ENCODE results near the gene ATP8A2. TPM values are rescaled to one million over a fixed set of nuclear protein-coding genes. Genes with fewer than 3 reads are reported as not detected.
A peak's percentile ranks its signal among the peaks of the same experiment; 100 is the strongest.

Gene ATP8A2
- total and polyA plus RNA-seq, 2 donors: 1.1 to 1.5 TPM

- Histone ChIP-seq H3K4me1 (ENCODE audit: control insufficient read depth in 2 of 2, insufficient read depth in 2 of 2, low read length in 2 of 2) (no peaks in the 10 kb centered on the region), H3K4me3 (ENCODE audit: low read length in 2 of 2) (no peak overlapping the region), H3K27ac (ENCODE audit: low read depth in 1 of 2, low read length in 1 of 2) (no peak overlapping the region), H3K36me3 (ENCODE audit: control insufficient read depth in 2 of 2, insufficient read depth in 2 of 2, low read length in 1 of 2) (no peaks in the 10 kb centered on the region), H3K27me3 (ENCODE audit: control insufficient read depth in 2 of 2, insufficient read depth in 1 of 2, low read length in 1 of 2) (no peaks in the 10 kb centered on the region), H3K9me3 (ENCODE audit: control insufficient read depth in 2 of 2, insufficient read depth in 1 of 2, low read length in 1 of 2) (no peaks in the 10 kb centered on the region)
- no peak for DNase-seq (ENCODE audit: low read depth in 6 of 9, low spot score in 9 of 9)
- WGBS: 72% methylated on average over 7 of the region's 7 CpGs
Observed at GRCh38 chr13:25732111-25732865, 360.5 kb downstream of the ATP8A2 start.

GRCh38 chr13:25733001-25733491, 361.3 kb downstream of the ATP8A2 start:
- Histone ChIP-seq H3K4me1 (ENCODE audit: control insufficient read depth in 2 of 2, insufficient read depth in 2 of 2, low read length in 2 of 2) (peaks cover 0 to 4% of the 10 kb centered on the region in 2 donors), H3K27ac (ENCODE audit: low read depth in 1 of 2, low read length in 1 of 2) (no peak overlapping the region), H3K4me3 (ENCODE audit: low read length in 2 of 2) (no peak overlapping the region), H3K36me3 (ENCODE audit: control insufficient read depth in 2 of 2, insufficient read depth in 2 of 2, low read length in 1 of 2) (no peaks in the 10 kb centered on the region), H3K27me3 (ENCODE audit: control insufficient read depth in 2 of 2, insufficient read depth in 1 of 2, low read length in 1 of 2) (no peaks in the 10 kb centered on the region), H3K9me3 (ENCODE audit: control insufficient read depth in 2 of 2, insufficient read depth in 1 of 2, low read length in 1 of 2) (no peaks in the 10 kb centered on the region)
- 90% methylated on average over 5 of the region's 5 CpGs for WGBS
- no peak for DNase-seq (ENCODE audit: low read depth in 6 of 9, low spot score in 9 of 9)

- 56% methylated on average over 3 of the region's 3 CpGs for WGBS
Observed at GRCh38 chr13:25733696-25734435, 362.1 kb downstream of the ATP8A2 start.

GRCh38 chr13:25738342-25739196, 366.8 kb downstream of the ATP8A2 start:
- H3K36me3 ChIP-seq (ENCODE audit: control insufficient read depth in 2 of 2, insufficient read depth in 2 of 2, low read length in 1 of 2): no peaks in the 10 kb centered on the region
- peak overlapping the region in 1 of 2 donors; percentile 30 for H3K27ac ChIP-seq (ENCODE audit: low read depth in 1 of 2, low read length in 1 of 2)
- H3K9me3 ChIP-seq (ENCODE audit: control insufficient read depth in 2 of 2, insufficient read depth in 1 of 2, low read length in 1 of 2): no peaks in the 10 kb centered on the region
- H3K4me1 ChIP-seq (ENCODE audit: control insufficient read depth in 2 of 2, insufficient read depth in 2 of 2, low read length in 2 of 2): peaks cover 0 to 9% of the 10 kb centered on the region in 2 donors
- 66% methylated on average over 4 of the region's 4 CpGs for whole genome bisulfite sequencing
- peak in 2 of 9 donors; percentile 11 to 17 for DNase-seq (ENCODE audit: low read depth in 6 of 9, low spot score in 9 of 9)
- H3K27me3 ChIP-seq (ENCODE audit: control insufficient read depth in 2 of 2, insufficient read depth in 1 of 2, low read length in 1 of 2): no peaks in the 10 kb centered on the region
- H3K4me3 ChIP-seq (ENCODE audit: low read length in 2 of 2): no peak overlapping the region

More at GRCh38 chr13:25733696-25734435, 362.1 kb downstream of the ATP8A2 start:
- H3K36me3 ChIP-seq (ENCODE audit: control insufficient read depth in 2 of 2, insufficient read depth in 2 of 2, low read length in 1 of 2): no peaks in the 10 kb centered on the region
- H3K4me1 ChIP-seq (ENCODE audit: control insufficient read depth in 2 of 2, insufficient read depth in 2 of 2, low read length in 2 of 2): peaks cover 0 to 9% of the 10 kb centered on the region in 2 donors
- DNase-seq (ENCODE audit: low read depth in 6 of 9, low spot score in 9 of 9): no peak
- no peak overlapping the region for H3K27ac ChIP-seq (ENCODE audit: low read depth in 1 of 2, low read length in 1 of 2)
- no peak overlapping the region for H3K4me3 ChIP-seq (ENCODE audit: low read length in 2 of 2)
- H3K9me3 ChIP-seq (ENCODE audit: control insufficient read depth in 2 of 2, insufficient read depth in 1 of 2, low read length in 1 of 2): no peaks in the 10 kb centered on the region
- no peaks in the 10 kb centered on the region for H3K27me3 ChIP-seq (ENCODE audit: control insufficient read depth in 2 of 2, insufficient read depth in 1 of 2, low read length in 1 of 2)

- H3K4me3 ChIP-seq (ENCODE audit: low read length in 2 of 2): no peak overlapping the region
- no peaks in the 10 kb centered on the region for H3K36me3 ChIP-seq (ENCODE audit: control insufficient read depth in 2 of 2, insufficient read depth in 2 of 2, low read length in 1 of 2)
- H3K4me1 ChIP-seq (ENCODE audit: control insufficient read depth in 2 of 2, insufficient read depth in 2 of 2, low read length in 2 of 2): peaks cover 0 to 9% of the 10 kb centered on the region in 2 donors
- DNase-seq (ENCODE audit: low read depth in 6 of 9, low spot score in 9 of 9): no peak
- H3K27me3 ChIP-seq (ENCODE audit: control insufficient read depth in 2 of 2, insufficient read depth in 1 of 2, low read length in 1 of 2): no peaks in the 10 kb centered on the region
- no peaks in the 10 kb centered on the region for H3K9me3 ChIP-seq (ENCODE audit: control insufficient read depth in 2 of 2, insufficient read depth in 1 of 2, low read length in 1 of 2)
- 94% methylated on average over 1 of the region's 1 CpG for WGBS
- H3K27ac ChIP-seq (ENCODE audit: low read depth in 1 of 2, low read length in 1 of 2): no peak overlapping the region
Observed at GRCh38 chr13:25739376-25739775, 367.6 kb downstream of the ATP8A2 start.

- H3K27ac ChIP-seq (ENCODE audit: low read depth in 1 of 2, low read length in 1 of 2): no peak overlapping the region
- no peak overlapping the region for H3K4me3 ChIP-seq (ENCODE audit: low read length in 2 of 2)
- 98% methylated on average over 5 of the region's 5 CpGs for WGBS
- no peak for DNase-seq (ENCODE audit: low read depth in 6 of 9, low spot score in 9 of 9)
- no peaks in the 10 kb centered on the region for H3K27me3 ChIP-seq (ENCODE audit: control insufficient read depth in 2 of 2, insufficient read depth in 1 of 2, low read length in 1 of 2)
- no peaks in the 10 kb centered on the region for H3K36me3 ChIP-seq (ENCODE audit: control insufficient read depth in 2 of 2, insufficient read depth in 2 of 2, low read length in 1 of 2)
- no peaks in the 10 kb centered on the region for H3K9me3 ChIP-seq (ENCODE audit: control insufficient read depth in 2 of 2, insufficient read depth in 1 of 2, low read length in 1 of 2)
- H3K4me1 ChIP-seq (ENCODE audit: control insufficient read depth in 2 of 2, insufficient read depth in 2 of 2, low read length in 2 of 2): peaks cover 0 to 9% of the 10 kb centered on the region in 2 donors
Observed at GRCh38 chr13:25741796-25742195, 370.0 kb downstream of the ATP8A2 start.

GRCh38 chr13:25742220-25742619, 370.4 kb downstream of the ATP8A2 start:
- H3K36me3 ChIP-seq (ENCODE audit: control insufficient read depth in 2 of 2, insufficient read depth in 2 of 2, low read length in 1 of 2): no peaks in the 10 kb centered on the region
- WGBS: 98% methylated on average over 2 of the region's 2 CpGs

GRCh38 chr13:25743421-25743820, 371.6 kb downstream of the ATP8A2 start:
- Histone ChIP-seq H3K27ac (ENCODE audit: low read depth in 1 of 2, low read length in 1 of 2) (no peak overlapping the region), H3K9me3 (ENCODE audit: control insufficient read depth in 2 of 2, insufficient read depth in 1 of 2, low read length in 1 of 2) (no peaks in the 10 kb centered on the region), H3K27me3 (ENCODE audit: control insufficient read depth in 2 of 2, insufficient read depth in 1 of 2, low read length in 1 of 2) (no peaks in the 10 kb centered on the region), H3K4me1 (ENCODE audit: control insufficient read depth in 2 of 2, insufficient read depth in 2 of 2, low read length in 2 of 2) (peaks cover 0 to 1% of the 10 kb centered on the region in 2 donors), H3K36me3 (ENCODE audit: control insufficient read depth in 2 of 2, insufficient read depth in 2 of 2, low read length in 1 of 2) (no peaks in the 10 kb centered on the region), H3K4me3 (ENCODE audit: low read length in 2 of 2) (no peak overlapping the region)
- no peak for DNase-seq (ENCODE audit: low read depth in 6 of 9, low spot score in 9 of 9)
- WGBS: 93% methylated on average over 4 of the region's 4 CpGs

More at GRCh38 chr13:25742220-25742619, 370.4 kb downstream of the ATP8A2 start:
- no peak for DNase-seq (ENCODE audit: low read depth in 6 of 9, low spot score in 9 of 9)
- Histone ChIP-seq H3K27me3 (ENCODE audit: control insufficient read depth in 2 of 2, insufficient read depth in 1 of 2, low read length in 1 of 2) (no peaks in the 10 kb centered on the region), H3K9me3 (ENCODE audit: control insufficient read depth in 2 of 2, insufficient read depth in 1 of 2, low read length in 1 of 2) (no peaks in the 10 kb centered on the region), H3K27ac (ENCODE audit: low read depth in 1 of 2, low read length in 1 of 2) (no peak overlapping the region), H3K4me3 (ENCODE audit: low read length in 2 of 2) (no peak overlapping the region), H3K4me1 (ENCODE audit: control insufficient read depth in 2 of 2, insufficient read depth in 2 of 2, low read length in 2 of 2) (peaks cover 0 to 9% of the 10 kb centered on the region in 2 donors)
